Astrocyte of the spinal cord (primary cell): ENCODE results near the gene PTPRD.
A peak's percentile ranks its signal among the peaks of the same experiment; 100 is the strongest.

Experiments used
- DNase-seq: peaks from one replicate; pipeline ENCODE4 v3.0.0; 2011; ENCODE audit warnings: low read depth, low spot score
- H3K4me3 ChIP-seq: 2 replicates; pipeline ENCODE4 v1.5.1; 2011; ENCODE audit warnings: low read depth, mild to moderate bottlenecking, low read length, moderate library complexity
- in situ Hi-C: cut with HindIII; loops from 2 replicates; pipeline ENCODE4 v1.10.0; 2017; ENCODE audit warnings: low sequenced_read_pairs
- TF ChIP-seq, protein P1 (sequence below): IDR thresholded peaks from 2 replicates; pipeline ENCODE4 v1.5.1; 2012; ENCODE audit warnings: low read depth, mild to moderate bottlenecking, low read length, inconsistent platforms

Gene PTPRD

DNA sequence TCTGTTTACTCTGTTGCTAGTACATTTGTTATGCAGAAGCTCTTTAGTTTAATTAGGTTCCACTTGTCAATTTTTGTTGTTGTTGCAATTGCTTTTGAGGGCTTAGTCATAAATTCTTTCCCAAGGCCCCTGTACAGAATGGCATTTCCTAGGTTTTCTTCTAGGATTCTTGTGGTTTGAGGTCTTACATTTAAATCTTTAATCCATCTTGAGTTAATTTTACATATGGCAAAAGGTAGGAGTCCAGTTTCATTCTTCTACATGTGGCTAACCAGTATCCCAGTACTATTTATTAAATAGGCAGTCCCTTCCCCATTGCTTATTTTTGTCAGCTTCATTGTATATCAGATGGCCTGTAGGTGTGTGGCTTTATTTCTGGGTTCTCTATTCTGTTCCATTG lies 792.4 kb downstream of the PTPRD start:
- in situ Hi-C loops, result no loop called here
- H3K4me3 ChIP-seq, result no peak overlapping the region
- TF ChIP-seq, protein P1, sequence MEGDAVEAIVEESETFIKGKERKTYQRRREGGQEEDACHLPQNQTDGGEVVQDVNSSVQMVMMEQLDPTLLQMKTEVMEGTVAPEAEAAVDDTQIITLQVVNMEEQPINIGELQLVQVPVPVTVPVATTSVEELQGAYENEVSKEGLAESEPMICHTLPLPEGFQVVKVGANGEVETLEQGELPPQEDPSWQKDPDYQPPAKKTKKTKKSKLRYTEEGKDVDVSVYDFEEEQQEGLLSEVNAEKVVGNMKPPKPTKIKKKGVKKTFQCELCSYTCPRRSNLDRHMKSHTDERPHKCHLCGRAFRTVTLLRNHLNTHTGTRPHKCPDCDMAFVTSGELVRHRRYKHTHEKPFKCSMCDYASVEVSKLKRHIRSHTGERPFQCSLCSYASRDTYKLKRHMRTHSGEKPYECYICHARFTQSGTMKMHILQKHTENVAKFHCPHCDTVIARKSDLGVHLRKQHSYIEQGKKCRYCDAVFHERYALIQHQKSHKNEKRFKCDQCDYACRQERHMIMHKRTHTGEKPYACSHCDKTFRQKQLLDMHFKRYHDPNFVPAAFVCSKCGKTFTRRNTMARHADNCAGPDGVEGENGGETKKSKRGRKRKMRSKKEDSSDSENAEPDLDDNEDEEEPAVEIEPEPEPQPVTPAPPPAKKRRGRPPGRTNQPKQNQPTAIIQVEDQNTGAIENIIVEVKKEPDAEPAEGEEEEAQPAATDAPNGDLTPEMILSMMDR, result no peak
- DNase-seq, result peak; percentile 85

DNA sequence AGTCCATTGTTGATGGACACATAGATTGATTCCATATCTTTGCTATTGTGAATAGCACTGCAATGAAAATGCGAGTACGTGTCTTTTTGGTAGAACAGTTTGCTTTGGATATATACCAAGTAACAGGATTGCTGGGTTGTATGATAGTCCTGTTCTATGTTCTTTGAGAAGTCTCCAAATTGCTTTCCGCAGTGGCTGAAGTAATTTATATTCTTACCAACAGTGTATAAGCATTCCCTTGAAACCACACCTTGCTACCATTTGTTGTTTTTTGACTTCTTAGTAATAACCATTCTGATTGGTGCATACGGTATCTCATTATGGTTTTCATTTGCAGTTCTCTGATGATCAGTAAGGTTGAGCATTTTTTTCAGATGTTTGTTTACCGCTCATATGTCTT lies 792.9 kb downstream of the PTPRD start:
- in situ Hi-C loops, result no loop called here
- H3K4me3 ChIP-seq, result no peak overlapping the region
- TF ChIP-seq, protein P1, result no peak
- peak; percentile 76 for DNase-seq

DNA sequence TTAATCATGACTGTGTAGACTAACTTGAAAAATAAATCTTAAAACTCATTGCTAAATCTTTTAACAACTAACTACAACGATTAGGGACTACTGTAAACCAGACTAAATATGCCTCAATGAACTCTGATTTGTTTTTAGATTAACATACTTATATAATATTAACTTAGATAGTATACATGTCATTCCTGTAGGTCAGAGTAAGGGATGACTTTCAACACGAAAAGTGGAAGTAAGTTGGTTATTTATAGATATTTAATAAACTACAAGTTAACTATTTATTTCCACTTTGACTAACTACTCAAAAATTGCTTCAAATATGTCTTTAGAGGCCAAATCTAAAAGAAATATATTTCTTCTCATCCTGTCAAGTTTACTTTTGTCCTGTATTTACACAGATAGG lies 795.6 kb downstream of the PTPRD start:
- TF ChIP-seq, protein P1, result no peak
- no peak overlapping the region for H3K4me3 ChIP-seq
- in situ Hi-C loops, result no loop called here
- DNase-seq, result no peak

DNA sequence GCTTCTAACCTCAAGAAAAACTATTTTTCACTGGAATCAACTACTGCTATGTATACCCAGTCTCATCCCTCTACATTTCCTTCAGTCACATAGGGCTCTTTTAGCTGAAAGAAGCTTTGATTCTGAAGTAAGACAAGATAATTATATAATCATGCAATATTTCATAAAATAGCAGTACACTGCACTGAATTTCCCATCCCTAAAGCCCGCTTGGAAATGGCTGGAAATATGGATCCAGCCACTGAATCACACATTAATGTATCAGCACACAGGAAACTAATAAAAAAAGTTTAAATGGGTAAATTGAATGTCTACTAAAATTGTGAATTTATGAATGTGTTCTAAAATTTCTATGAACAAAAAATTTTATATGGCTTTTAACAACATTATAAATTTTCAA lies 808.7 kb downstream of the PTPRD start:
- in situ Hi-C loops, result no loop called here

DNA sequence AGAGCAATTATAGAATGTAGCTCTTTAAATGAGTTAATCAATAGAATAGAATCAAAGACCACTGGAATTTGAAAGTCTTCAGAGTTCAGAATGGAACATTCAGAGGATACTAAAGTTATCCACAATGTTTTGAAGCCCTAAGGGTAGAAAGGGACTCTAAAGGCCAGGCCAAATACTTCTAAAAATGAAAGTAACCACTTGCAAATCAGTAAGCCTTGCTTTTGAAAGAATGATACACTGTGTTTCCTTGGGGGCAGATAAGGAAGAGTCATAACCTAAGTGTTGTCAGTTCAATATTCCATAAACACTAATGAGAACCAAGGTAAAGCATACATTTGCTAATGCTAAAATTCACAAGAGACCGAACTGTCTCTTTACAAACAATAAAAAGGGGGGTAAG lies 813.5 kb downstream of the PTPRD start:
- no peak for DNase-seq
- no peak overlapping the region for H3K4me3 ChIP-seq
- TF ChIP-seq, protein P1, result no peak
- in situ Hi-C loops, result no loop called here

More for the DNA sequence above, 808.7 kb downstream of the PTPRD start:
- DNase-seq, result no peak
- no peak overlapping the region for H3K4me3 ChIP-seq
- TF ChIP-seq, protein P1, result no peak

DNA sequence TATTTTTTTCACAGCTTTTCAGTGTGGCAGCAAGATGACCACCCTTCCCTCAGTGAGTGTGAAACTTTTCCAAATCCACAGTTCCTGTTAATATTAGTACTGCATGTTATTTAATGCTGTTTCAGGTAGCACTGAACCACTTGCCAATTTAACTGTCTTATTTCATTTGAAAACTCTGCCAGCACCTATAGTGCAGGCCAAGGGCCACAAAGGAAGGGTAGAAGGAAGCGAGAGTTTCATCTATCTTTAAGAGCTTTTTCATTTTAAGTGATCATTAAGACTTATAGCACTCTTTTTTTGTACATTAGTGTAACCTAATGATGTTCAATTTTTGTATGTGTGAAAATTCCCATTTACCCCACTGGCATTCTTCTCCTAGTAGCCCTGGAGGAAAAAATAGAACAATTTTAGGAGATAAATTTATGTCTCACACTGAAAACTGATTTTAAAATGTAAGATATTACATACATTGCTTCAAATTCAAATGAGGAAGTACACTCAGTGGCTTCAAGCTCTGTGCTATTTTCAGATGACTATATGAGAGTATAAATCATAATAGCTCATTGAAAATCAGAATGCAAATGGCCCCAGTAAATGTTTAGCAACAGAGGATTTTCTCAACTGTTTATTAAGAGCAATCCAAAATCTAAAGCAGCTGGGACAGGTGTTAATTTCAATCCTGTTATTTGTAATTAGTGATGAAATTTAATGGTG lies 820.5 kb downstream of the PTPRD start:
- H3K4me3 ChIP-seq, result no peak overlapping the region
- TF ChIP-seq, protein P1, result no peak
- in situ Hi-C loops, result no loop called here
- no peak for DNase-seq
